HG02852 (cell line): Measurements from ENCODE around the gene CNOT2.

Experiments used
- ATAC-seq: cut with Tn5 transposase; IDR thresholded peaks from one replicate; pipeline ENCODE4 v1.9.1; 2021; ENCODE audit warnings: mild to moderate bottlenecking, moderate library complexity; ENCODE audit not compliant: unreplicated experiment

Gene CNOT2

GRCh38 chr12:70251226-70251625 lies 8.0 kb downstream of the CNOT2 start:
- no peak for ATAC-seq

- no peak for ATAC-seq
Observed at GRCh38 chr12:70251661-70252060, 8.4 kb downstream of the CNOT2 start.

GRCh38 chr12:70252832-70253231 lies 9.6 kb downstream of the CNOT2 start:
- no peak for ATAC-seq

GRCh38 chr12:70254225-70254624 lies 11.0 kb downstream of the CNOT2 start:
- no peak for ATAC-seq

GRCh38 chr12:70254846-70255245 lies 11.6 kb downstream of the CNOT2 start:
- ATAC-seq, result no peak

- no peak for ATAC-seq
Observed at GRCh38 chr12:70255311-70255710, 12.1 kb downstream of the CNOT2 start.

GRCh38 chr12:70258605-70259403 lies 15.6 kb downstream of the CNOT2 start:
- no peak for ATAC-seq

GRCh38 chr12:70260646-70261045 lies 17.4 kb downstream of the CNOT2 start:
- no peak for ATAC-seq

- no peak for ATAC-seq
Observed at GRCh38 chr12:70264067-70264867, 21.0 kb downstream of the CNOT2 start.

GRCh38 chr12:70265132-70265531 lies 21.9 kb downstream of the CNOT2 start:
- no peak for ATAC-seq

- no peak for ATAC-seq
Observed at GRCh38 chr12:70267550-70267949, 24.3 kb downstream of the CNOT2 start.

- ATAC-seq, result no peak
Observed at GRCh38 chr12:70268972-70269371, 25.7 kb downstream of the CNOT2 start.

GRCh38 chr12:70270108-70270507 lies 26.9 kb downstream of the CNOT2 start:
- no peak for ATAC-seq

- no peak for ATAC-seq
Observed at GRCh38 chr12:70271025-70271424, 27.8 kb downstream of the CNOT2 start.

- no peak for ATAC-seq
Observed at GRCh38 chr12:70272510-70272909, 29.3 kb downstream of the CNOT2 start.

GRCh38 chr12:70275045-70275444 lies 31.8 kb downstream of the CNOT2 start:
- ATAC-seq, result no peak

- no peak for ATAC-seq
Observed at GRCh38 chr12:70277973-70278372, 34.7 kb downstream of the CNOT2 start.

- ATAC-seq, result no peak
Observed at GRCh38 chr12:70278945-70279344, 35.7 kb downstream of the CNOT2 start.

- no peak for ATAC-seq
Observed at GRCh38 chr12:70283232-70283631, 40.0 kb downstream of the CNOT2 start.

GRCh38 chr12:70288817-70289216 lies 45.6 kb downstream of the CNOT2 start:
- no peak for ATAC-seq

- no peak for ATAC-seq
Observed at GRCh38 chr12:70290116-70290515, 46.9 kb downstream of the CNOT2 start.
